A549 (cell line): ENCODE measurements around the gene TENM3. TPM values are rescaled to one million over a fixed set of nuclear protein-coding genes. Genes with fewer than 3 reads are reported as not detected.

Source experiments
- ATAC-seq, 2 experiments: fragments of 200-7000 bp in 1 of 2; fragments of >200 bp in 1 of 2; cut with Nextera tagmentation in 1 of 2; cut with Tn5 transposase in 1 of 2; 3 replicates each; pipeline versions ENCODE4 v1.8.0 to v1.9.1; 2018 to 2020; ENCODE audit warnings: mild to moderate bottlenecking in 1 of 2, moderate library complexity in 1 of 2
- CTCF ChIA-PET: fragments of 300-600 bp; sonication (Branson Sonifier 250); formaldehyde crosslinking; extraction: SDS; loops from one replicate; lab custom pipeline; 2021; ENCODE audit warnings: antibody characterized with exemption, inconsistent platforms; lab: Yijun Ruan, JAX
- POLR2A ChIA-PET: fragments of 350-600 bp; formaldehyde crosslinking; extraction: SDS; loops from one replicate; lab custom pipeline; 2021; ENCODE audit warnings: antibody characterized with exemption, inconsistent platforms; lab: Yijun Ruan, JAX
- DNase-seq, 2 experiments: peaks; one replicate each; pipeline versions ENCODE4 v3.0.0 to v3.0.0-alpha.2; 2011 to 2016; ENCODE audit warnings: low read depth in 1 of 2, low spot score in 1 of 2
- FAIRE-seq: peaks from 2 replicates; lab custom pipeline; 2011; peaks lifted over from hg19 to GRCh38; lab: Jason Lieb, UNC
- H3K27ac ChIP-seq, 2 experiments: fragments of >200 bp; sonication (Bioruptor Twin); formaldehyde crosslinking; 3 replicates each; pipeline ENCODE4 v1.5.1; 2016 to 2017
- H3K4me1 ChIP-seq: fragments of >200 bp; sonication (Bioruptor Twin); formaldehyde crosslinking; 3 replicates; pipeline ENCODE4 v1.6.1; 2016
- H3K4me2 ChIP-seq: fragments of >200 bp; sonication (Bioruptor Twin); formaldehyde crosslinking; 3 replicates; pipeline ENCODE4 v1.6.1; 2016
- H3K4me3 ChIP-seq: fragments of >200 bp; sonication (Bioruptor Twin); formaldehyde crosslinking; 3 replicates; pipeline ENCODE4 v1.5.1; 2016
- H3K9me3 ChIP-seq: fragments of >200 bp; sonication (Bioruptor Twin); formaldehyde crosslinking; 3 replicates; pipeline ENCODE4 v1.6.1; 2016
- CBX2 ChIP-seq: fragments of 200-600 bp; sonication (generic); IDR thresholded peaks from 2 replicates; pipeline ENCODE4 v1.6.1; 2016; ENCODE audit warnings: low read depth, mild to moderate bottlenecking, borderline replicate concordance
- CEBPB ChIP-seq, 2 experiments: fragments of >200 bp in 1 of 2; sonication (Bioruptor Twin) in 1 of 2; formaldehyde crosslinking in 1 of 2; IDR thresholded peaks; 2 replicates each; pipeline ENCODE4 v1.6.1; 2012 to 2016
- EHMT2 ChIP-seq: fragments of 200-600 bp; sonication (generic); IDR thresholded peaks from 2 replicates; pipeline ENCODE4 v1.6.1; 2016; ENCODE audit warnings: antibody characterized with exemption, low read depth, mild to moderate bottlenecking, moderate library complexity
- ESRRA ChIP-seq: fragments of 150-350 bp; IDR thresholded peaks from 2 replicates; pipeline ENCODE4 v1.6.1; 2014; ENCODE audit warnings: mild to moderate bottlenecking, low read length, borderline replicate concordance
- FOSL2 ChIP-seq, 2 experiments: fragments of 450-650 bp in 1 of 2; fragments of >200 bp in 1 of 2; sonication (Bioruptor Twin) in 1 of 2; formaldehyde crosslinking; IDR thresholded peaks; 2 replicates each; pipeline versions ENCODE4 v1.5.0 to v1.6.1; 2016 to 2020; ENCODE audit warnings: mild to moderate bottlenecking in 1 of 2, moderate library complexity in 1 of 2
- FOXS1 ChIP-seq: fragments of 250-450 bp; sonication (Bioruptor Pico); IDR thresholded peaks from 2 replicates; pipeline ENCODE4 v1.5.0; 2020; ENCODE audit warnings: mild to moderate bottlenecking, moderate library complexity
- HEYL ChIP-seq: fragments of 250-450 bp; sonication (Bioruptor Pico); IDR thresholded peaks from 2 replicates; pipeline ENCODE4 v1.8.0; 2021; ENCODE audit warnings: mild to moderate bottlenecking, moderate library complexity
- HOXA7 ChIP-seq: fragments of 250-450 bp; sonication (Bioruptor Pico); IDR thresholded peaks from 2 replicates; pipeline ENCODE4 v1.5.0; 2020; ENCODE audit warnings: mild to moderate bottlenecking, moderate library complexity
- HOXB5 ChIP-seq: fragments of 250-450 bp; sonication (Bioruptor Pico); IDR thresholded peaks from 2 replicates; pipeline ENCODE4 v1.5.0; 2020; ENCODE audit warnings: mild to moderate bottlenecking, moderate library complexity
- KDM1A ChIP-seq: fragments of 200-600 bp; sonication (generic); IDR thresholded peaks from 2 replicates; pipeline ENCODE4 v1.6.1; 2016; ENCODE audit warnings: low read depth, mild to moderate bottlenecking
- KDM5A ChIP-seq: fragments of 200-600 bp; sonication (generic); IDR thresholded peaks from 2 replicates; pipeline ENCODE4 v1.6.1; 2016; ENCODE audit warnings: antibody characterized with exemption, mild to moderate bottlenecking
- MAFK ChIP-seq: fragments of 450-650 bp; IDR thresholded peaks from 2 replicates; pipeline ENCODE4 v1.6.1; 2014; ENCODE audit not compliant: partially characterized antibody
- MAZ ChIP-seq: fragments of 150-350 bp; IDR thresholded peaks from 2 replicates; pipeline ENCODE4 v1.6.1; 2014; ENCODE audit warnings: antibody characterized with exemption, low read depth, low read length, borderline replicate concordance
- NFE2L2 ChIP-seq: fragments of 150-350 bp; conservative IDR thresholded peaks from 2 replicates; pipeline ENCODE4 v1.6.1; 2014; ENCODE audit warnings: low read length
- RARB ChIP-seq: fragments of 250-450 bp; sonication (Bioruptor Pico); IDR thresholded peaks from 2 replicates; pipeline ENCODE4 v1.8.0; 2021; ENCODE audit warnings: mild to moderate bottlenecking, moderate library complexity
- TP53 ChIP-seq: fragments of 250-450 bp; sonication (Bioruptor Pico); IDR thresholded peaks from 2 replicates; pipeline ENCODE4 v1.5.0; 2021; ENCODE audit warnings: mild to moderate bottlenecking, moderate library complexity
- ZC3H11A ChIP-seq: fragments of 450-650 bp; IDR thresholded peaks from 2 replicates; pipeline ENCODE4 v1.6.1; 2014; ENCODE audit warnings: antibody characterized with exemption, mild to moderate bottlenecking
- ZFP36 ChIP-seq: fragments of 450-650 bp; IDR thresholded peaks from 2 replicates; pipeline ENCODE4 v1.6.1; 2014; ENCODE audit warnings: borderline replicate concordance; ENCODE audit not compliant: partially characterized antibody
- ZNF302 ChIP-seq: fragments of 250-450 bp; sonication (Bioruptor Pico); IDR thresholded peaks from 2 replicates; pipeline ENCODE4 v1.9.0; 2021; ENCODE audit warnings: inconsistent platforms, mild to moderate bottlenecking, moderate library complexity
- ZSCAN20 ChIP-seq: fragments of 250-450 bp; sonication (Bioruptor Pico); IDR thresholded peaks from 2 replicates; pipeline ENCODE4 v1.8.0; 2022; ENCODE audit warnings: mild to moderate bottlenecking, moderate library complexity
- WGBS: methylation state at CpG from one replicate; pipeline ENCODE4 v1.1.6; 2017; ENCODE audit errors: missing lambda C conversion rate; 5-methylcytosine and 5-hydroxymethylcytosine counted together
- polyA plus RNA-seq, 4 experiments: library from polyadenylated mRNA; depleted of rRNA in 3 of 4; stranded (reverse); fragments of >200 nt; fragmentation: RNase III in 1 of 4; extraction: RNeasy Plus Mini Kit Qiagen cat#74134 plus additional on column Dnase treatment in 1 of 4; gene quantifications; 2 replicates in 3 of 4; 3 replicates in 1 of 4; pipeline ENCODE4 v1.2.3, GENCODE V29; 2011 to 2017
- TF ChIP-seq, protein P1 (sequence below): fragments of 200-600 bp; sonication (generic); IDR thresholded peaks from 2 replicates; pipeline ENCODE4 v1.6.1; 2016; ENCODE audit warnings: antibody characterized with exemption, mild to moderate bottlenecking, moderate library complexity
- TF ChIP-seq, protein P2 (sequence below): IDR thresholded peaks from 2 replicates; pipeline ENCODE4 v1.6.1; 2012
- TF ChIP-seq, protein P3 (sequence below): fragments of 450-650 bp; IDR thresholded peaks from 2 replicates; pipeline ENCODE4 v1.6.1; 2014; ENCODE audit warnings: antibody characterized with exemption
- TF ChIP-seq, protein P4 (sequence below): fragments of >200 bp; sonication (Bioruptor Twin); formaldehyde crosslinking; IDR thresholded peaks from 3 replicates; pipeline ENCODE4 v1.5.1; 2016
- TF ChIP-seq, protein P5 (sequence below): fragments of 150-350 bp; IDR thresholded peaks from 2 replicates; pipeline ENCODE4 v1.6.1; 2014; ENCODE audit warnings: low read depth, mild to moderate bottlenecking, low read length
- TF ChIP-seq, protein P6 (sequence below): IDR thresholded peaks from 2 replicates; pipeline ENCODE4 v1.6.1; 2012; ENCODE audit warnings: low read depth, borderline replicate concordance

Gene TENM3
- polyA plus RNA-seq, 2 of the 4 experiments (the other 2 are of a cell fraction) = 2.4 to 7.3 TPM

DNA sequence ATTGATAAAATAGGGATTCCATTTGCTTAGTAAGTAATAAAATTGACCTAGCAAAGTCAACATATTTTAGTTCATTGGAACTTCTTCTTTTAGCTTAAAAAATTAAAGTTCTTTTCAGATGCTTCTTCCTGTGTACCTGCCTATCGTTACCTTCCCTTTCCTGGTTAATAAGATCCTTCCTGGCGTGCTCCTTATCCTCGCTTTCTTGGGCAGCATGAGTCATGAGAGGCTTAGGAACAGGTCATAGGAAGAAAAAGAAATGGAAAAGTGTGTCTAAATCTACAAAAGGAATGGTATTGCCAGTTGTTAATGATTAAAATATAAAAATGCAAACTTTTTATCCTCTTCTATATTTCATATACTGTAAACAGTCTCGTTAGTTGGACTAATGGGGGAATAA, 503.7 kb downstream of the TENM3 start:
- ChIA-PET POLR2A (no interaction called here), CTCF (no interaction called here)
- no peak for ATAC-seq
- no peak overlapping the region for H3K4me2 ChIP-seq
- DNase-seq = no peak
- 20% methylated on average over 4 of the region's 4 CpGs for WGBS
- H3K27ac ChIP-seq = no peak overlapping the region
- H3K4me1 ChIP-seq = no peaks in the 10 kb centered on the region
- TF ChIP-seq KDM5A (no peak), ZSCAN20 (CRISPR knock-in tag) (no peak), HEYL (CRISPR knock-in tag) (no peak), CBX2 (no peak)
- TF ChIP-seq, protein P1, sequence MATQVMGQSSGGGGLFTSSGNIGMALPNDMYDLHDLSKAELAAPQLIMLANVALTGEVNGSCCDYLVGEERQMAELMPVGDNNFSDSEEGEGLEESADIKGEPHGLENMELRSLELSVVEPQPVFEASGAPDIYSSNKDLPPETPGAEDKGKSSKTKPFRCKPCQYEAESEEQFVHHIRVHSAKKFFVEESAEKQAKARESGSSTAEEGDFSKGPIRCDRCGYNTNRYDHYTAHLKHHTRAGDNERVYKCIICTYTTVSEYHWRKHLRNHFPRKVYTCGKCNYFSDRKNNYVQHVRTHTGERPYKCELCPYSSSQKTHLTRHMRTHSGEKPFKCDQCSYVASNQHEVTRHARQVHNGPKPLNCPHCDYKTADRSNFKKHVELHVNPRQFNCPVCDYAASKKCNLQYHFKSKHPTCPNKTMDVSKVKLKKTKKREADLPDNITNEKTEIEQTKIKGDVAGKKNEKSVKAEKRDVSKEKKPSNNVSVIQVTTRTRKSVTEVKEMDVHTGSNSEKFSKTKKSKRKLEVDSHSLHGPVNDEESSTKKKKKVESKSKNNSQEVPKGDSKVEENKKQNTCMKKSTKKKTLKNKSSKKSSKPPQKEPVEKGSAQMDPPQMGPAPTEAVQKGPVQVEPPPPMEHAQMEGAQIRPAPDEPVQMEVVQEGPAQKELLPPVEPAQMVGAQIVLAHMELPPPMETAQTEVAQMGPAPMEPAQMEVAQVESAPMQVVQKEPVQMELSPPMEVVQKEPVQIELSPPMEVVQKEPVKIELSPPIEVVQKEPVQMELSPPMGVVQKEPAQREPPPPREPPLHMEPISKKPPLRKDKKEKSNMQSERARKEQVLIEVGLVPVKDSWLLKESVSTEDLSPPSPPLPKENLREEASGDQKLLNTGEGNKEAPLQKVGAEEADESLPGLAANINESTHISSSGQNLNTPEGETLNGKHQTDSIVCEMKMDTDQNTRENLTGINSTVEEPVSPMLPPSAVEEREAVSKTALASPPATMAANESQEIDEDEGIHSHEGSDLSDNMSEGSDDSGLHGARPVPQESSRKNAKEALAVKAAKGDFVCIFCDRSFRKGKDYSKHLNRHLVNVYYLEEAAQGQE = no peak
- no peak for FAIRE-seq
- no peak overlapping the region for H3K4me3 ChIP-seq
- peaks cover 5% of the 10 kb centered on the region; the same call in 2 of the 3 replicates for H3K9me3 ChIP-seq

DNA sequence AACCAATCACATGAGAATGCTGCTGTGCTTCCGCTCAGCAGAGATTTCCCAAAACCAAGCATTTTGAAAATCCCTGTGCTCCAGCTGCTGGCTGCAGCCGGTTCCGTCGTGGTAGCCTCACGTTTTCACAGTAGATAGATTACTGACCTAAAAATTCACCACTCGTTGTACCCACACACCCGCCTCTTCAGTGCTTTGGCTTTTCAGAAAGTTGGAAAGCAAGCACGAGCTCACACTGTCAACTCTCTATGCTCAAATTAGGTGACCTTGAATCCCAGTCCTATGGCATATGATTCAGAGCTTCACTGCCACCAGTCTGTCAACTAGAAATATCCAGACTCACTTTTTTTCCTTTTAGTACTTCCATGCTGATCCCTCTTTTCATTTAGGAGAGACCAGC, 505.1 kb downstream of the TENM3 start:
- CTCF ChIA-PET = no interaction called here
- Histone ChIP-seq H3K4me2 (no peak overlapping the region), H3K4me3 (no peak overlapping the region), H3K27ac (no peak overlapping the region), H3K9me3 (peaks cover 5% of the 10 kb centered on the region; the same call in 2 of the 3 replicates), H3K4me1 (no peaks in the 10 kb centered on the region)
- ATAC-seq = no peak
- TF ChIP-seq MAFK (no peak), EHMT2 (no peak), KDM1A (no peak), HOXA7 (CRISPR knock-in tag) (no peak), TP53 (CRISPR knock-in tag) (no peak), RARB (CRISPR knock-in tag) (no peak), HOXB5 (CRISPR knock-in tag) (no peak), MAZ (no peak), CEBPB (IDR thresholded peaks at IDR 0.05) (no peak), ESRRA (no peak), FOXS1 (CRISPR knock-in tag) (no peak), ZNF302 (CRISPR knock-in tag) (no peak), NFE2L2 (no peak)
- TF ChIP-seq, protein P2, sequence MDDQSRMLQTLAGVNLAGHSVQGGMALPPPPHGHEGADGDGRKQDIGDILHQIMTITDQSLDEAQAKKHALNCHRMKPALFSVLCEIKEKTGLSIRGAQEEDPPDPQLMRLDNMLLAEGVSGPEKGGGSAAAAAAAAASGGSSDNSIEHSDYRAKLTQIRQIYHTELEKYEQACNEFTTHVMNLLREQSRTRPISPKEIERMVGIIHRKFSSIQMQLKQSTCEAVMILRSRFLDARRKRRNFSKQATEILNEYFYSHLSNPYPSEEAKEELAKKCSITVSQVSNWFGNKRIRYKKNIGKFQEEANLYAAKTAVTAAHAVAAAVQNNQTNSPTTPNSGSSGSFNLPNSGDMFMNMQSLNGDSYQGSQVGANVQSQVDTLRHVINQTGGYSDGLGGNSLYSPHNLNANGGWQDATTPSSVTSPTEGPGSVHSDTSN = no peak
- 21% methylated on average over 8 of the region's 8 CpGs for WGBS
- no peak for FAIRE-seq
- DNase-seq = no peak
- POLR2A ChIA-PET = no interaction called here

DNA sequence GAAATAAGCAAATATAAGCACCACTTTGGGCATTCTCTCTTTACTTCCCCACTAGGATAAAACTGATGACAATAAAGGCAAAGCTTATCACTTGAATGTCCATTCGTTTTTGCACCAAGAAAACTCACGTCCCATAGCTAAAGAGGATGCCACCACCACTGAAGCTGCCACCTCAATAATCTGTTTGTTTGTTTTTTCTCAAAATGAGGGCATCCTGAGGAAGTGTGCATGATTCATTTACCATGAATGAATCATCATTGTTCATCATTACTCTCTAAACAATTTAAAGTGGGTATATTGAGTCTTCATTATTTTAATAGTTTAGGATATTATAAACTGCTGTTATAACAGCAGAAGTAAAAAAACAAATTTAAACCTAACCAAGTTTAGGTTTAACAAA, 505.7 kb downstream of the TENM3 start:
- no peak for FAIRE-seq
- TF ChIP-seq ZNF302 (CRISPR knock-in tag) = no peak
- no peak for TF ChIP-seq CEBPB (IDR thresholded peaks at IDR 0.05)
- no peak for TF ChIP-seq RARB (CRISPR knock-in tag)
- TF ChIP-seq ZC3H11A = no peak
- no peak for TF ChIP-seq FOSL2 (IDR thresholded peaks at IDR 0.05)
- no peak for TF ChIP-seq FOSL2 (CRISPR knock-in tag; IDR thresholded peaks at IDR 0.05)
- TF ChIP-seq, protein P3, sequence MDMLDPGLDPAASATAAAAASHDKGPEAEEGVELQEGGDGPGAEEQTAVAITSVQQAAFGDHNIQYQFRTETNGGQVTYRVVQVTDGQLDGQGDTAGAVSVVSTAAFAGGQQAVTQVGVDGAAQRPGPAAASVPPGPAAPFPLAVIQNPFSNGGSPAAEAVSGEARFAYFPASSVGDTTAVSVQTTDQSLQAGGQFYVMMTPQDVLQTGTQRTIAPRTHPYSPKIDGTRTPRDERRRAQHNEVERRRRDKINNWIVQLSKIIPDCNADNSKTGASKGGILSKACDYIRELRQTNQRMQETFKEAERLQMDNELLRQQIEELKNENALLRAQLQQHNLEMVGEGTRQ = no peak
- TF ChIP-seq, protein P4, sequence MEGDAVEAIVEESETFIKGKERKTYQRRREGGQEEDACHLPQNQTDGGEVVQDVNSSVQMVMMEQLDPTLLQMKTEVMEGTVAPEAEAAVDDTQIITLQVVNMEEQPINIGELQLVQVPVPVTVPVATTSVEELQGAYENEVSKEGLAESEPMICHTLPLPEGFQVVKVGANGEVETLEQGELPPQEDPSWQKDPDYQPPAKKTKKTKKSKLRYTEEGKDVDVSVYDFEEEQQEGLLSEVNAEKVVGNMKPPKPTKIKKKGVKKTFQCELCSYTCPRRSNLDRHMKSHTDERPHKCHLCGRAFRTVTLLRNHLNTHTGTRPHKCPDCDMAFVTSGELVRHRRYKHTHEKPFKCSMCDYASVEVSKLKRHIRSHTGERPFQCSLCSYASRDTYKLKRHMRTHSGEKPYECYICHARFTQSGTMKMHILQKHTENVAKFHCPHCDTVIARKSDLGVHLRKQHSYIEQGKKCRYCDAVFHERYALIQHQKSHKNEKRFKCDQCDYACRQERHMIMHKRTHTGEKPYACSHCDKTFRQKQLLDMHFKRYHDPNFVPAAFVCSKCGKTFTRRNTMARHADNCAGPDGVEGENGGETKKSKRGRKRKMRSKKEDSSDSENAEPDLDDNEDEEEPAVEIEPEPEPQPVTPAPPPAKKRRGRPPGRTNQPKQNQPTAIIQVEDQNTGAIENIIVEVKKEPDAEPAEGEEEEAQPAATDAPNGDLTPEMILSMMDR = no peak
- TF ChIP-seq, protein P5, sequence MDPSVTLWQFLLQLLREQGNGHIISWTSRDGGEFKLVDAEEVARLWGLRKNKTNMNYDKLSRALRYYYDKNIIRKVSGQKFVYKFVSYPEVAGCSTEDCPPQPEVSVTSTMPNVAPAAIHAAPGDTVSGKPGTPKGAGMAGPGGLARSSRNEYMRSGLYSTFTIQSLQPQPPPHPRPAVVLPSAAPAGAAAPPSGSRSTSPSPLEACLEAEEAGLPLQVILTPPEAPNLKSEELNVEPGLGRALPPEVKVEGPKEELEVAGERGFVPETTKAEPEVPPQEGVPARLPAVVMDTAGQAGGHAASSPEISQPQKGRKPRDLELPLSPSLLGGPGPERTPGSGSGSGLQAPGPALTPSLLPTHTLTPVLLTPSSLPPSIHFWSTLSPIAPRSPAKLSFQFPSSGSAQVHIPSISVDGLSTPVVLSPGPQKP = no peak
- TF ChIP-seq TP53 (CRISPR knock-in tag) = no peak
- no peak for TF ChIP-seq NFE2L2
- TF ChIP-seq, protein P6, sequence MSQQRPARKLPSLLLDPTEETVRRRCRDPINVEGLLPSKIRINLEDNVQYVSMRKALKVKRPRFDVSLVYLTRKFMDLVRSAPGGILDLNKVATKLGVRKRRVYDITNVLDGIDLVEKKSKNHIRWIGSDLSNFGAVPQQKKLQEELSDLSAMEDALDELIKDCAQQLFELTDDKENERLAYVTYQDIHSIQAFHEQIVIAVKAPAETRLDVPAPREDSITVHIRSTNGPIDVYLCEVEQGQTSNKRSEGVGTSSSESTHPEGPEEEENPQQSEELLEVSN = no peak
- no peak for TF ChIP-seq ZFP36
- TF ChIP-seq MAFK = no peak

More for the DNA sequence above, 505.7 kb downstream of the TENM3 start:
- no peak overlapping the region for H3K27ac ChIP-seq
- H3K4me1 ChIP-seq = no peaks in the 10 kb centered on the region
- 15% methylated on average over 2 of the region's 2 CpGs for WGBS
- ATAC-seq (no peak), DNase-seq (no peak)
- H3K4me3 ChIP-seq = no peak overlapping the region
- ChIA-PET CTCF (no interaction called here), POLR2A (no interaction called here)
- H3K4me2 ChIP-seq = no peak overlapping the region
- peaks cover 5% of the 10 kb centered on the region; the same call in 2 of the 3 replicates for H3K9me3 ChIP-seq
